ENCODE data around the gene CTAGE1. TPM values are rescaled to one million over a fixed set of nuclear protein-coding genes. Genes with fewer than 3 reads are reported as not detected.

The CTAGE1 gene
- total RNA-seq, 1 donor from 2014 or later: not detected

DNA sequence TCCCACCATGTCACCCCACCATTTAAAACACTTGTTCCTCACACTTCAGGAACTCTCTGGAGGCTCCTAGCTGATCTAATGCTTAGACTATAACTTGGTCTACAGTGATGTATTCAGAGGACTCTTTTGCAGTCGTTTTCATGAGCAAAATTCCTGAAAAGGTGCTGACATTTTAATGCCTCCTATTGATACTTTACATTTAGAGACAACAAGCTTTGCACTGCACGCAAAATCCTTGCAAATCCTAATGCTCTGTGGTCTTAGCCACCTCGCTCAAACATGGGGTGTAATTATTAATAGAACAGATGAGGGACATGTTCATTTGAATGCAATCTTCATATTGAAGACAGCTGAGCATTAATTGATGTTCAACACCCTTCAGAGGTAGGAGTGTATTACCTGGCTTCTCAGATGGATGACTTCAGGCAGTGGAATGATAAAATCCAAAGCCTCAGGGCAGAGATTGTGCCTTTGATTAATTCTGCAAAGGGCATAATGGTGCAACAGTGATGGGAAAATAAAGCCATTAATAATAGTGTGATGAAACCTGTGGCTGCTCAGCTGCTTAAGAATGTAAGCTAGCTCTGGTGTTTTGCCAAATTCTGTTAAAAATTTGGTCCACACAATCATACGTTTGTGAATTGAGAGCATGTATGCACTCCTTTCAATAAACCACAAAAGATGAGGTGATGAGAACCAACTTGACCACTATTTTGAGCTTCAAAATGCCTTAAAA, 5.4 kb downstream of the CTAGE1 start:
- H4K20me1 ChIP-seq (ENCODE audit: low read depth): no peaks in the 10 kb centered on the region
- no peaks in the 10 kb centered on the region for H3K27me3 Mint-ChIP-seq (ENCODE audit: insufficient read depth, low read depth)
- no peak overlapping the region for H3K27ac ChIP-seq
- H3K4me2 ChIP-seq: no peak overlapping the region
- H3K4me3 ChIP-seq: no peak overlapping the region
- H3K36me3 ChIP-seq: no peaks in the 10 kb centered on the region
- H2AFZ ChIP-seq (replicated peaks): no peak overlapping the region
- H3K9ac ChIP-seq: no peak overlapping the region
- no peaks in the 10 kb centered on the region for H3K9me3 ChIP-seq (ENCODE audit: low read depth)
- no peaks in the 10 kb centered on the region for H3K79me2 ChIP-seq (ENCODE audit: low read depth)
- no peaks in the 10 kb centered on the region for H3K4me1 ChIP-seq
- H3K27ac Mint-ChIP-seq: no peak overlapping the region
- no peak for TF ChIP-seq EZH2 (IDR thresholded peaks at IDR 0.05)
- TF ChIP-seq EZH2phosphoT487 (IDR thresholded peaks at IDR 0.05): no peak
- TF ChIP-seq, protein P1, sequence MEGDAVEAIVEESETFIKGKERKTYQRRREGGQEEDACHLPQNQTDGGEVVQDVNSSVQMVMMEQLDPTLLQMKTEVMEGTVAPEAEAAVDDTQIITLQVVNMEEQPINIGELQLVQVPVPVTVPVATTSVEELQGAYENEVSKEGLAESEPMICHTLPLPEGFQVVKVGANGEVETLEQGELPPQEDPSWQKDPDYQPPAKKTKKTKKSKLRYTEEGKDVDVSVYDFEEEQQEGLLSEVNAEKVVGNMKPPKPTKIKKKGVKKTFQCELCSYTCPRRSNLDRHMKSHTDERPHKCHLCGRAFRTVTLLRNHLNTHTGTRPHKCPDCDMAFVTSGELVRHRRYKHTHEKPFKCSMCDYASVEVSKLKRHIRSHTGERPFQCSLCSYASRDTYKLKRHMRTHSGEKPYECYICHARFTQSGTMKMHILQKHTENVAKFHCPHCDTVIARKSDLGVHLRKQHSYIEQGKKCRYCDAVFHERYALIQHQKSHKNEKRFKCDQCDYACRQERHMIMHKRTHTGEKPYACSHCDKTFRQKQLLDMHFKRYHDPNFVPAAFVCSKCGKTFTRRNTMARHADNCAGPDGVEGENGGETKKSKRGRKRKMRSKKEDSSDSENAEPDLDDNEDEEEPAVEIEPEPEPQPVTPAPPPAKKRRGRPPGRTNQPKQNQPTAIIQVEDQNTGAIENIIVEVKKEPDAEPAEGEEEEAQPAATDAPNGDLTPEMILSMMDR (IDR thresholded peaks at IDR 0.05): no peak
- H3K36me3 Mint-ChIP-seq: no peaks in the 10 kb centered on the region
- peaks cover 2% of the 10 kb centered on the region for H3K9me3 Mint-ChIP-seq
- no peak for DNase-seq (ENCODE audit: low spot score)
- no peaks in the 10 kb centered on the region for H3F3A ChIP-seq (ENCODE audit: low read depth)
- peaks cover 4% of the 10 kb centered on the region for H3K27me3 ChIP-seq
- H3K4me3 Mint-ChIP-seq: no peak overlapping the region
- no peaks in the 10 kb centered on the region for H3K4me1 Mint-ChIP-seq

DNA sequence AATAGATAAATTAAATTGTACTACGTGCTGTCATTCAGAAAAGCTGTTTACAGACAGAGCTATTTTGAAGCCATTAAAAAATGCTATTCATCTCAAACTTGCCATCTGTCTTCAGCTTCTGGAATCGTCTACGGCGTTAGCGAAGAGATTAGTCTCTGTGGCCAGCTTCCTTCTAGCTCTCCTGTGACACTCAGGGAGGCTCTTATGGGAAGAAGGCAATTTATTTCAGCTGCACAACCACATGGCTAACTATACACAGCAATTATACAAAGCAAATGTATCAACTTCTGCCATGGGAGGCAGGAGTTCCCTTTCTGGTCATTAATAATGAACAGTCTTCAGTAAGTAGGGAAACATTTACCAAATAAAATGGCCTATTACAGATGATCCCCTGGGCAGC, 6.3 kb downstream of the CTAGE1 start:
- Histone ChIP-seq H3K9ac (no peak overlapping the region), H3K4me2 (no peak overlapping the region), H3K4me3 (no peak overlapping the region), H2AFZ (replicated peaks) (no peak overlapping the region), H3K27me3 (no peaks in the 10 kb centered on the region), H3K4me1 (no peaks in the 10 kb centered on the region), H3K36me3 (no peaks in the 10 kb centered on the region), H3K27ac (no peak overlapping the region), H3K9me3 (ENCODE audit: low read depth) (no peaks in the 10 kb centered on the region), H4K20me1 (ENCODE audit: low read depth) (no peaks in the 10 kb centered on the region), H3K79me2 (ENCODE audit: low read depth) (no peaks in the 10 kb centered on the region), H3F3A (ENCODE audit: low read depth) (no peaks in the 10 kb centered on the region)
- Mint-ChIP-seq H3K36me3 (no peaks in the 10 kb centered on the region), H3K27me3 (ENCODE audit: insufficient read depth, low read depth) (no peaks in the 10 kb centered on the region), H3K9me3 (peaks cover 2% of the 10 kb centered on the region), H3K27ac (no peak overlapping the region), H3K4me3 (no peak overlapping the region), H3K4me1 (no peaks in the 10 kb centered on the region)
- no peak for DNase-seq (ENCODE audit: low spot score)
- TF ChIP-seq EZH2 (IDR thresholded peaks at IDR 0.05) (no peak), EZH2phosphoT487 (IDR thresholded peaks at IDR 0.05) (no peak)
- TF ChIP-seq, protein P1 (IDR thresholded peaks at IDR 0.05): no peak

DNA sequence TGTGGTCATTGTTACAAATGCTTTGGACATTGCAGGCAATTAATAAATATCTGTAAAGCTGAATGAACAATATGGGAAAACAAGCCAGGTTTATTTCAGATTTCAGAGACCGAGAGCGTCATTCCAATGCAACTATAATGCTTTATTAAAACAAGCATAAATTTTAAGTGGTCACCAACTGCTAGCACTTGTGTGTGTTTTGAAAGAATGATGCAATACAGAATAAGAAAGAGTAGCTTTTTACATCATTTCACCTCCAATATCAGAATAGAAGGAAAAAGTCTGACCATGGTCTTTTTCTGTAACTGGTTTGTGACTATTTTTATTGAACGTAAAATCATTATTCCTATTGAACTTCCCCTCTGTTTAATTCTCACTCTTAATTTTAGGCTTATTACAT, 7.6 kb downstream of the CTAGE1 start:
- Mint-ChIP-seq H3K4me3 (no peak overlapping the region), H3K27me3 (ENCODE audit: insufficient read depth, low read depth) (no peaks in the 10 kb centered on the region), H3K4me1 (no peaks in the 10 kb centered on the region), H3K27ac (no peak overlapping the region), H3K36me3 (no peaks in the 10 kb centered on the region), H3K9me3 (peaks cover 2% of the 10 kb centered on the region)
- Histone ChIP-seq H3K4me3 (no peak overlapping the region), H3F3A (ENCODE audit: low read depth) (no peaks in the 10 kb centered on the region), H3K4me1 (no peaks in the 10 kb centered on the region), H2AFZ (replicated peaks) (no peak overlapping the region), H3K79me2 (ENCODE audit: low read depth) (no peaks in the 10 kb centered on the region), H4K20me1 (ENCODE audit: low read depth) (no peaks in the 10 kb centered on the region), H3K27me3 (no peaks in the 10 kb centered on the region), H3K36me3 (no peaks in the 10 kb centered on the region), H3K9ac (no peak overlapping the region), H3K4me2 (no peak overlapping the region), H3K27ac (no peak overlapping the region), H3K9me3 (ENCODE audit: low read depth) (no peaks in the 10 kb centered on the region)
- DNase-seq (ENCODE audit: low spot score): no peak
- no peak for TF ChIP-seq EZH2 (IDR thresholded peaks at IDR 0.05)
- no peak for TF ChIP-seq EZH2phosphoT487 (IDR thresholded peaks at IDR 0.05)
- TF ChIP-seq, protein P1 (IDR thresholded peaks at IDR 0.05): no peak
